Measurements from ENCODE around the gene TMEM231. TPM values are rescaled to one million over a fixed set of nuclear protein-coding genes. Genes with fewer than 3 reads are reported as not detected.

TMEM231 gene
- total and polyA plus RNA-seq, 9 of the 15 experiments (the other 6 are each of a cell fraction or from before 2014, with no cell fraction given): 1.6 to 27.6 (median 9.1) TPM

- no peak for TF ChIP-seq E4F1 (CRISPR knock-in tag; IDR thresholded peaks at IDR 0.05; ENCODE audit: borderline replicate concordance)
- no peak for TF ChIP-seq ZNF280B (CRISPR knock-in tag; IDR thresholded peaks at IDR 0.05)
- TF ChIP-seq TARDBP (IDR thresholded peaks at IDR 0.05): no peak
- no peak for TF ChIP-seq ZFP1 (CRISPR knock-in tag; IDR thresholded peaks at IDR 0.05)
- TF ChIP-seq PRDM10 (IDR thresholded peaks at IDR 0.05; ENCODE audit: partially characterized antibody): peak; percentile 31
- no peak for TF ChIP-seq KLF6 (CRISPR knock-in tag; IDR thresholded peaks at IDR 0.05; ENCODE audit: borderline replicate concordance)
- TF ChIP-seq ZNF436 (CRISPR knock-in tag; IDR thresholded peaks at IDR 0.05): no peak
- no peak for TF ChIP-seq ZNF584 (CRISPR knock-in tag; IDR thresholded peaks at IDR 0.05; ENCODE audit: low read depth)
- TF ChIP-seq ZNF395 (CRISPR knock-in tag; IDR thresholded peaks at IDR 0.05): no peak
- no peak for TF ChIP-seq XRCC4 (IDR thresholded peaks at IDR 0.05; ENCODE audit: extremely low read depth, insufficient read depth, insufficient read length)
- no peak for TF ChIP-seq LCOR (CRISPR knock-in tag; IDR thresholded peaks at IDR 0.05)
- no peak for TF ChIP-seq HNRNPL (IDR thresholded peaks at IDR 0.05; ENCODE audit: low read depth, low read length)
- TF ChIP-seq RBM14 (IDR thresholded peaks at IDR 0.05; ENCODE audit: borderline replicate concordance, insufficient read depth, low read depth, low read length): no peak
- TF ChIP-seq ZNF75A (CRISPR knock-in tag; IDR thresholded peaks at IDR 0.05): no peak
- no peak for TF ChIP-seq NFIC (IDR thresholded peaks at IDR 0.05)
- TF ChIP-seq ZKSCAN3 (CRISPR knock-in tag; IDR thresholded peaks at IDR 0.05): no peak
- no peak; the same call in 1 of the 2 replicates for TF ChIP-seq TCF3 (CRISPR knock-in tag; IDR thresholded peaks at IDR 0.05)
- TF ChIP-seq ATF2 (CRISPR knock-in tag; IDR thresholded peaks at IDR 0.05): no peak
- peak; percentile 31; the same call in 1 of the 2 replicates for TF ChIP-seq EHMT2 (IDR thresholded peaks at IDR 0.05)
Observed at GRCh38 chr16:75565640-75566039, 9.6 kb upstream of the TMEM231 start (continued).
